CD4-positive, alpha-beta T cell treated with Interleukin-2 at 100 ng/mL for 4 hours (primary cell): ENCODE data around the gene IMMP1L.

ENCODE experiments used
- DNase-seq: peaks from one replicate; pipeline ENCODE4 v3.0.0-alpha.2; 2020; ENCODE audit warnings: low spot score

IMMP1L gene

GRCh38 chr11:31474083-31474482, 35.3 kb downstream of the IMMP1L start:
- no peak for DNase-seq

GRCh38 chr11:31464436-31464835, 45.0 kb downstream of the IMMP1L start:
- DNase-seq, result no peak

GRCh38 chr11:31455177-31455576, 54.2 kb downstream of the IMMP1L start:
- DNase-seq, result no peak

GRCh38 chr11:31450841-31451240, 58.6 kb downstream of the IMMP1L start:
- DNase-seq, result no peak

GRCh38 chr11:31449040-31449439, 60.4 kb downstream of the IMMP1L start:
- no peak for DNase-seq

- no peak for DNase-seq
Observed at GRCh38 chr11:31445621-31446020, 63.8 kb downstream of the IMMP1L start.

- no peak for DNase-seq
Observed at GRCh38 chr11:31443802-31444201, 65.6 kb downstream of the IMMP1L start.

- no peak for DNase-seq
Observed at GRCh38 chr11:31442086-31442485, 67.3 kb downstream of the IMMP1L start.

GRCh38 chr11:31441296-31441695, 68.1 kb downstream of the IMMP1L start:
- no peak for DNase-seq

GRCh38 chr11:31437742-31438435, 71.5 kb downstream of the IMMP1L start:
- DNase-seq, result no peak

- no peak for DNase-seq
Observed at GRCh38 chr11:31433851-31434250, 75.6 kb downstream of the IMMP1L start.

- DNase-seq, result no peak
Observed at GRCh38 chr11:31424652-31425051, 84.8 kb downstream of the IMMP1L start.

GRCh38 chr11:31422703-31423102, 86.7 kb downstream of the IMMP1L start:
- DNase-seq, result no peak

GRCh38 chr11:31421820-31422219, 87.6 kb downstream of the IMMP1L start:
- DNase-seq, result no peak

GRCh38 chr11:31419669-31420068, 89.8 kb downstream of the IMMP1L start:
- DNase-seq, result no peak

GRCh38 chr11:31419138-31419537, 90.3 kb downstream of the IMMP1L start:
- no peak for DNase-seq

- no peak for DNase-seq
Observed at GRCh38 chr11:31417816-31418215, 91.6 kb downstream of the IMMP1L start.

- no peak for DNase-seq
Observed at GRCh38 chr11:31417357-31417756, 92.1 kb downstream of the IMMP1L start.

GRCh38 chr11:31415435-31415834, 94.0 kb downstream of the IMMP1L start:
- DNase-seq, result no peak

- no peak for DNase-seq
Observed at GRCh38 chr11:31414338-31414737, 95.1 kb downstream of the IMMP1L start.

GRCh38 chr11:31412946-31413345, 96.5 kb downstream of the IMMP1L start:
- no peak for DNase-seq

- no peak for DNase-seq
Observed at GRCh38 chr11:31408201-31408600, 101.2 kb downstream of the IMMP1L start.

- DNase-seq, result no peak
Observed at GRCh38 chr11:31404614-31405013, 104.8 kb downstream of the IMMP1L start.

- DNase-seq, result peak; percentile 8
Observed at GRCh38 chr11:31397239-31397834, 112.1 kb downstream of the IMMP1L start.
